Middle frontal gyrus (tissue), 1 donor: Measurements from ENCODE around the gene TRPM2.

Source experiments
- DNase-seq: peaks from one replicate; pipeline ENCODE4 v3.0.0-alpha.2; 2015; ENCODE audit warnings: low spot score; ENCODE audit errors: extremely low spot score

TRPM2 gene

GRCh38 chr21:44374601-44375280 is 21.3 kb downstream of the TRPM2 start:
- no peak for DNase-seq

- DNase-seq: no peak
Observed at GRCh38 chr21:44375281-44375651, 21.8 kb downstream of the TRPM2 start.

- no peak for DNase-seq
Observed at GRCh38 chr21:44375761-44376241, 22.4 kb downstream of the TRPM2 start.

- no peak for DNase-seq
Observed at GRCh38 chr21:44376606-44377005, 23.2 kb downstream of the TRPM2 start.

- DNase-seq: no peak
Observed at GRCh38 chr21:44377201-44377921, 23.9 kb downstream of the TRPM2 start.

GRCh38 chr21:44377922-44378645 is 24.7 kb downstream of the TRPM2 start:
- DNase-seq: no peak

- no peak for DNase-seq
Observed at GRCh38 chr21:44378646-44379514, 25.5 kb downstream of the TRPM2 start.

GRCh38 chr21:44379515-44379848 is 26.1 kb downstream of the TRPM2 start:
- no peak for DNase-seq

GRCh38 chr21:44379991-44380865 is 26.8 kb downstream of the TRPM2 start:
- no peak for DNase-seq

GRCh38 chr21:44380876-44381275 is 27.5 kb downstream of the TRPM2 start:
- no peak for DNase-seq

- DNase-seq: no peak
Observed at GRCh38 chr21:44381874-44382273, 28.5 kb downstream of the TRPM2 start.

GRCh38 chr21:44382536-44382935 is 29.1 kb downstream of the TRPM2 start:
- DNase-seq: no peak

- DNase-seq: no peak
Observed at GRCh38 chr21:44383216-44383615, 29.8 kb downstream of the TRPM2 start.

GRCh38 chr21:44384968-44385367 is 31.5 kb downstream of the TRPM2 start:
- DNase-seq: no peak

- DNase-seq: no peak
Observed at GRCh38 chr21:44389335-44389734, 35.9 kb downstream of the TRPM2 start.

- no peak for DNase-seq
Observed at GRCh38 chr21:44390886-44391285, 37.5 kb downstream of the TRPM2 start.

- DNase-seq: no peak
Observed at GRCh38 chr21:44391345-44392091, 38.1 kb downstream of the TRPM2 start.

GRCh38 chr21:44392185-44392584 is 38.8 kb downstream of the TRPM2 start:
- DNase-seq: no peak

- DNase-seq: no peak
Observed at GRCh38 chr21:44392916-44393315, 39.5 kb downstream of the TRPM2 start.

- DNase-seq: no peak
Observed at GRCh38 chr21:44394733-44395132, 41.3 kb downstream of the TRPM2 start.
